Measurements from ENCODE around the gene MGAT2.

DNA sequence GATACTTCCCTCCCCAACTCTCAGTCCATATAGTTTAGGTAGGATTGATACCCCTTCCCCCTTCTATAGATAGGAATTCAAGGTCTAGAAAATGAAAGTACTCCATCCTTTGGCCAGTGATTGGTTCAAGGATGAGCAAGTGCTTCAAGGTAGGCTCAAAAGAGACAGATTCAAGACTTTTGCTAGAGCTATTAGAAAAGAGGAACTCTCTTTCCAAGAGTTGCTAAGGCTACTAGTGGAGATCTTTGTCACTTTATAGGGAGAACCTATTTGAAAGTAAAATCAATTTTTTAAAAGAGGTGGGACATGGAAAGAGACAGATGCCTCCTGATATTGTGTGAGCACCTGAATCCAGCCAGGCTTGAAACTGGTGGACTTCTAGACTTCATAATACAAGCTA, 49.9 kb downstream of the MGAT2 start:
- TF ChIP-seq POLR2A (IDR thresholded peaks at IDR 0.05; ENCODE audit: extremely low read depth, insufficient read length) (no peak), MYC (IDR thresholded peaks at IDR 0.05; ENCODE audit: low read depth, low read length) (no peak)
- TF ChIP-seq, protein P1, sequence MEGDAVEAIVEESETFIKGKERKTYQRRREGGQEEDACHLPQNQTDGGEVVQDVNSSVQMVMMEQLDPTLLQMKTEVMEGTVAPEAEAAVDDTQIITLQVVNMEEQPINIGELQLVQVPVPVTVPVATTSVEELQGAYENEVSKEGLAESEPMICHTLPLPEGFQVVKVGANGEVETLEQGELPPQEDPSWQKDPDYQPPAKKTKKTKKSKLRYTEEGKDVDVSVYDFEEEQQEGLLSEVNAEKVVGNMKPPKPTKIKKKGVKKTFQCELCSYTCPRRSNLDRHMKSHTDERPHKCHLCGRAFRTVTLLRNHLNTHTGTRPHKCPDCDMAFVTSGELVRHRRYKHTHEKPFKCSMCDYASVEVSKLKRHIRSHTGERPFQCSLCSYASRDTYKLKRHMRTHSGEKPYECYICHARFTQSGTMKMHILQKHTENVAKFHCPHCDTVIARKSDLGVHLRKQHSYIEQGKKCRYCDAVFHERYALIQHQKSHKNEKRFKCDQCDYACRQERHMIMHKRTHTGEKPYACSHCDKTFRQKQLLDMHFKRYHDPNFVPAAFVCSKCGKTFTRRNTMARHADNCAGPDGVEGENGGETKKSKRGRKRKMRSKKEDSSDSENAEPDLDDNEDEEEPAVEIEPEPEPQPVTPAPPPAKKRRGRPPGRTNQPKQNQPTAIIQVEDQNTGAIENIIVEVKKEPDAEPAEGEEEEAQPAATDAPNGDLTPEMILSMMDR (IDR thresholded peaks at IDR 0.05; ENCODE audit: low read depth, low read length): no peak
